HCT116 (cell line): ENCODE data around the gene C15orf62. TPM values are rescaled to one million over a fixed set of nuclear protein-coding genes. Genes with fewer than 3 reads are reported as not detected.

Experiments
- ATAC-seq: fragments of 200-7000 bp; cut with Tn5 transposase; 2 replicates; pipeline ENCODE4 v1.9.1; 2020; ENCODE audit warnings: mild to moderate bottlenecking, moderate library complexity
- BruUV-seq: library from RNA; stranded (reverse); fragments of 400-500 nt; replicated peaks from 2 replicates; lab custom pipeline; 2021; lab: Mats Ljungman, UMichigan
- CTCF ChIA-PET: fragments of 300-600 bp; sonication (Branson Sonifier 250); formaldehyde crosslinking; loops from one replicate; lab custom pipeline; 2021; ENCODE audit warnings: antibody characterized with exemption; lab: Charles Lee
- POLR2A ChIA-PET: fragments of 300-600, 350-600 bp; sonication (Branson Sonifier 250); formaldehyde crosslinking; loops from one replicate; lab custom pipeline; 2021; ENCODE audit warnings: antibody characterized with exemption; lab: Charles Lee
- RAD21 ChIA-PET, 2 experiments: fragments of 300-600 bp; sonication (Branson Sonifier 250); formaldehyde crosslinking; loops; one replicate each; lab custom pipeline; 2023; ENCODE audit warnings: low total read pairs in 2 of 2; ENCODE audit not compliant: uncharacterized antibody in 2 of 2, unreplicated experiment in 2 of 2, low non-redundant PET in 1 of 2; lab: Charles Lee
- DNase-seq: peaks from one replicate; pipeline ENCODE4 v3.0.0-alpha.2; 2010; ENCODE audit warnings: low read depth, low spot score
- H2AFZ ChIP-seq: fragments of 200-600 bp; shearing (Covaris generic), sonication (generic); 2 replicates; pipeline ENCODE4 v1.6.1; 2017; ENCODE audit warnings: low read depth, mixed run types, mixed read lengths, antibody characterized with exemption, low read length; ENCODE audit not compliant: poor library complexity, severe bottlenecking
- H3K27ac ChIP-seq: 2 replicates; pipeline ENCODE4 v1.5.1; 2012; ENCODE audit warnings: low read depth, low read length
- H3K27me3 ChIP-seq: fragments of 200-600 bp; sonication (generic); 2 replicates; pipeline ENCODE4 v1.6.1; 2016; ENCODE audit warnings: mixed run types, low read length, mixed read lengths; ENCODE audit not compliant: insufficient read depth
- H3K36me3 ChIP-seq, 2 experiments: fragments of 200-500 bp in 1 of 2; fragments of 200-600 bp in 1 of 2; sonication (Bioruptor generic) in 1 of 2; sonication (generic) in 1 of 2; 2 replicates each; pipeline versions ENCODE4 v1.5.1 to v1.6.1; 2014 to 2016; ENCODE audit warnings: low read length in 2 of 2, inconsistent platforms in 1 of 2, mixed read lengths in 1 of 2, mixed run types in 1 of 2; ENCODE audit not compliant: insufficient read depth in 2 of 2, control insufficient read depth in 1 of 2
- H3K4me1 ChIP-seq, 2 experiments: fragments of 200-600 bp in 1 of 2; sonication (generic) in 1 of 2; 2 replicates each; pipeline versions ENCODE4 v1.5.1 to v1.6.1; 2012 to 2017; ENCODE audit warnings: low read length in 2 of 2, inconsistent platforms in 1 of 2, mild to moderate bottlenecking in 1 of 2, mixed read lengths in 1 of 2, mixed run types in 1 of 2, moderate library complexity in 1 of 2; ENCODE audit not compliant: insufficient read depth in 2 of 2, control insufficient read depth in 1 of 2
- H3K4me2 ChIP-seq: fragments of 200-600 bp; sonication (generic); 2 replicates; pipeline ENCODE4 v1.6.1; 2017; ENCODE audit warnings: mixed run types, low read length, mixed read lengths
- H3K4me3 ChIP-seq, 2 experiments: fragments of 200-600 bp in 1 of 2; sonication (generic) in 1 of 2; replicated peaks in 1 of 2; 2 replicates each; pipeline ENCODE4 v1.5.1; 2011 to 2016; ENCODE audit warnings: low read length in 2 of 2, control low read depth in 1 of 2, low read depth in 1 of 2, mild to moderate bottlenecking in 1 of 2, mixed read lengths in 1 of 2, mixed run types in 1 of 2
- H3K79me2 ChIP-seq: fragments of 200-600 bp; sonication (generic); 2 replicates; pipeline ENCODE4 v1.6.1; 2017; ENCODE audit warnings: mild to moderate bottlenecking, mixed run types, low read length, moderate library complexity, mixed read lengths; ENCODE audit not compliant: insufficient read depth
- H3K9ac ChIP-seq: fragments of 200-600 bp; sonication (generic); 2 replicates; pipeline ENCODE4 v1.6.1; 2016; ENCODE audit warnings: low read length, mixed read lengths
- H3K9me2 ChIP-seq: fragments of 200-600 bp; sonication (generic), shearing (Covaris generic); 2 replicates; pipeline ENCODE4 v1.6.1; 2017; ENCODE audit warnings: mixed run types, mild to moderate bottlenecking, moderate library complexity; ENCODE audit not compliant: insufficient read depth
- H3K9me3 ChIP-seq, 2 experiments: fragments of 200-500 bp in 1 of 2; fragments of 200-600 bp in 1 of 2; sonication (Bioruptor generic) in 1 of 2; sonication (generic) in 1 of 2; 2 replicates each; pipeline ENCODE4 v1.6.1; 2014 to 2017; ENCODE audit warnings: low read length in 2 of 2, mixed read lengths in 2 of 2, inconsistent platforms in 1 of 2, low read depth in 1 of 2, mild to moderate bottlenecking in 1 of 2, mixed run types in 1 of 2, moderate library complexity in 1 of 2; ENCODE audit not compliant: control insufficient read depth in 1 of 2, insufficient read depth in 1 of 2
- H4K20me1 ChIP-seq: fragments of 200-600 bp; sonication (generic), shearing (Covaris generic); 2 replicates; pipeline ENCODE4 v1.6.1; 2017; ENCODE audit warnings: mixed run types, mild to moderate bottlenecking, moderate library complexity; ENCODE audit not compliant: insufficient read depth
- CEBPB ChIP-seq: IDR thresholded peaks from 2 replicates; pipeline ENCODE4 v1.6.1; 2012; ENCODE audit warnings: low read depth
- JUND ChIP-seq: IDR thresholded peaks from 2 replicates; pipeline ENCODE4 v1.6.1; 2012
- POLR2A ChIP-seq: IDR thresholded peaks from 2 replicates; pipeline ENCODE4 v1.7.0; 2011; ENCODE audit warnings: borderline replicate concordance; ENCODE audit not compliant: insufficient read depth, insufficient read length; ENCODE audit errors: extremely low read depth
- POLR2AphosphoS5 ChIP-seq: IDR thresholded peaks from 2 replicates; pipeline ENCODE4 v1.6.1; 2011; ENCODE audit warnings: mild to moderate bottlenecking, low read depth, low read length, moderate library complexity
- RAD21 ChIP-seq: IDR thresholded peaks from 2 replicates; pipeline ENCODE4 v1.6.1; 2012; ENCODE audit warnings: low read depth, mild to moderate bottlenecking
- SIN3A ChIP-seq: IDR thresholded peaks from 2 replicates; pipeline ENCODE4 v1.6.1; 2012; ENCODE audit warnings: low read depth
- SP1 ChIP-seq: IDR thresholded peaks from 2 replicates; pipeline ENCODE4 v1.6.1; 2012; ENCODE audit warnings: low read depth
- SRF ChIP-seq: IDR thresholded peaks from 2 replicates; pipeline ENCODE4 v1.6.1; 2012; ENCODE audit warnings: low read depth
- TCF7L2 ChIP-seq: IDR thresholded peaks from 2 replicates; pipeline ENCODE4 v1.7.0; 2011; ENCODE audit warnings: borderline replicate concordance, inconsistent platforms; ENCODE audit not compliant: insufficient read depth, insufficient read length; ENCODE audit errors: extremely low read depth
- YY1 ChIP-seq: IDR thresholded peaks from 2 replicates; pipeline ENCODE4 v1.6.1; 2011; ENCODE audit warnings: low read length, low read depth, moderate library complexity, mild to moderate bottlenecking; ENCODE audit not compliant: insufficient replicate concordance; ENCODE audit errors: extremely low read depth
- ZFX ChIP-seq: fragments of 450-650 bp; IDR thresholded peaks from 2 replicates; pipeline ENCODE4 v1.6.1; 2017
- ZNF274 ChIP-seq: fragments of 200-500 bp; sonication (Bioruptor generic); IDR thresholded peaks from 2 replicates; pipeline ENCODE4 v1.6.1; 2014; ENCODE audit warnings: mild to moderate bottlenecking, low read depth, low read length, inconsistent platforms
- intact Hi-C: fragments of 100-400 bp; cut with micrococcal nuclease; formaldehyde crosslinking; loops from 2 replicates; pipeline ENCODE4 v1.10.0; 2022
- total RNA-seq: library from RNA; stranded (reverse); gene quantifications from one replicate; pipeline ENCODE4 v1.2.1, GENCODE V29; 2021; ENCODE audit not compliant: unreplicated experiment
- TF ChIP-seq, protein P1 (sequence below): IDR thresholded peaks from 2 replicates; pipeline ENCODE4 v1.6.1; 2012
- TF ChIP-seq, protein P2 (sequence below): IDR thresholded peaks from 2 replicates; pipeline ENCODE4 v1.6.1; 2012; ENCODE audit warnings: low read depth
- TF ChIP-seq, protein P3 (sequence below): IDR thresholded peaks from 2 replicates; pipeline ENCODE4 v1.6.1; 2012

The C15orf62 gene
- total RNA-seq, 1 experiment from 2014 or later: 0.10 TPM

DNA sequence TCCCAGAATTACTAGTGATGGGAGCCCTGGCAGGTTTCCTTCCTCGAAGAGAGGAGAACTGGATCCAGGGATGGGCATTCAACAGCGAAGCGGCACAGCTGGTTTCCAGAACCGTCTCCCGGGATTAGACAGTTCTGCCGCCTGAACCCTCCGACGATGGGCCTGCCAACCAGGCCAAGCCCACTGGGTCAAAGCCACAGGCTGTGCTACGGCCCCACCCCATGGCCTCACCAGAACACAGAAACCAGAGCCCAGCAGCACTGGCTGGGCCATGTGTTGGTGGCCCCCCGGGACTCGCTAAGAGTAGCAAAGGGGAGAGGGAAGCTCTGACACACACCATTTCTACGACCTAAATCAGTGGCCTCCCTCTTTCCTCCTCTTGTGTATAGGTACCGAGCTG, 2.2 kb downstream of the C15orf62 start:
- no TSS peak for BruUV-seq
- Histone ChIP-seq H3K9me3 (no peaks in the 10 kb centered on the region), H3K79me2 (no peaks in the 10 kb centered on the region), H3K4me1 (peaks cover 9 to 40% of the 10 kb centered on the region in 2 experiments), H3K4me2 (no peak overlapping the region), H3K27me3 (no peaks in the 10 kb centered on the region), H3K9ac (no peak overlapping the region), H3K36me3 (peaks cover 4 to 9% of the 10 kb centered on the region in 2 experiments; a peak in 2 of 4 replicates), H2AFZ (no peak overlapping the region), H3K4me3 (no peak overlapping the region), H3K27ac (no peak overlapping the region), H3K9me2 (no peaks in the 10 kb centered on the region), H4K20me1 (no peaks in the 10 kb centered on the region)
- CTCF ChIA-PET: interaction anchor here (1.4 kb wide), 1 partner anchor 10 kb away, joined by 3 read pairs; no protein-coding TSS in a partner anchor
- POLR2A ChIA-PET: no interaction called here
- RAD21 ChIA-PET: no interaction called here
- ATAC-seq (no peak), DNase-seq (no peak)
- TF ChIP-seq JUND (no peak), TCF7L2 (no peak), SRF (no peak), CEBPB (no peak), RAD21 (no peak), ZNF274 (no peak), ZFX (no peak), POLR2AphosphoS5 (no peak), SP1 (no peak), SIN3A (no peak), POLR2A (no peak), YY1 (no peak)
- TF ChIP-seq, protein P1, sequence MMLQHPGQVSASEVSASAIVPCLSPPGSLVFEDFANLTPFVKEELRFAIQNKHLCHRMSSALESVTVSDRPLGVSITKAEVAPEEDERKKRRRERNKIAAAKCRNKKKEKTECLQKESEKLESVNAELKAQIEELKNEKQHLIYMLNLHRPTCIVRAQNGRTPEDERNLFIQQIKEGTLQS: no peak
- TF ChIP-seq, protein P2, sequence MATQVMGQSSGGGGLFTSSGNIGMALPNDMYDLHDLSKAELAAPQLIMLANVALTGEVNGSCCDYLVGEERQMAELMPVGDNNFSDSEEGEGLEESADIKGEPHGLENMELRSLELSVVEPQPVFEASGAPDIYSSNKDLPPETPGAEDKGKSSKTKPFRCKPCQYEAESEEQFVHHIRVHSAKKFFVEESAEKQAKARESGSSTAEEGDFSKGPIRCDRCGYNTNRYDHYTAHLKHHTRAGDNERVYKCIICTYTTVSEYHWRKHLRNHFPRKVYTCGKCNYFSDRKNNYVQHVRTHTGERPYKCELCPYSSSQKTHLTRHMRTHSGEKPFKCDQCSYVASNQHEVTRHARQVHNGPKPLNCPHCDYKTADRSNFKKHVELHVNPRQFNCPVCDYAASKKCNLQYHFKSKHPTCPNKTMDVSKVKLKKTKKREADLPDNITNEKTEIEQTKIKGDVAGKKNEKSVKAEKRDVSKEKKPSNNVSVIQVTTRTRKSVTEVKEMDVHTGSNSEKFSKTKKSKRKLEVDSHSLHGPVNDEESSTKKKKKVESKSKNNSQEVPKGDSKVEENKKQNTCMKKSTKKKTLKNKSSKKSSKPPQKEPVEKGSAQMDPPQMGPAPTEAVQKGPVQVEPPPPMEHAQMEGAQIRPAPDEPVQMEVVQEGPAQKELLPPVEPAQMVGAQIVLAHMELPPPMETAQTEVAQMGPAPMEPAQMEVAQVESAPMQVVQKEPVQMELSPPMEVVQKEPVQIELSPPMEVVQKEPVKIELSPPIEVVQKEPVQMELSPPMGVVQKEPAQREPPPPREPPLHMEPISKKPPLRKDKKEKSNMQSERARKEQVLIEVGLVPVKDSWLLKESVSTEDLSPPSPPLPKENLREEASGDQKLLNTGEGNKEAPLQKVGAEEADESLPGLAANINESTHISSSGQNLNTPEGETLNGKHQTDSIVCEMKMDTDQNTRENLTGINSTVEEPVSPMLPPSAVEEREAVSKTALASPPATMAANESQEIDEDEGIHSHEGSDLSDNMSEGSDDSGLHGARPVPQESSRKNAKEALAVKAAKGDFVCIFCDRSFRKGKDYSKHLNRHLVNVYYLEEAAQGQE: no peak
- TF ChIP-seq, protein P3, sequence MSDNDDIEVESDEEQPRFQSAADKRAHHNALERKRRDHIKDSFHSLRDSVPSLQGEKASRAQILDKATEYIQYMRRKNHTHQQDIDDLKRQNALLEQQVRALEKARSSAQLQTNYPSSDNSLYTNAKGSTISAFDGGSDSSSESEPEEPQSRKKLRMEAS: no peak
- intact Hi-C loops: no loop called here
